ENCODE data around the gene RAB37. TPM values are rescaled to one million over a fixed set of nuclear protein-coding genes. Genes with fewer than 3 reads are reported as not detected.
A peak's percentile ranks its signal among the peaks of the same experiment; 100 is the strongest.

The RAB37 gene
- total RNA-seq, 1 experiment from 2014 or later: not detected

DNA sequence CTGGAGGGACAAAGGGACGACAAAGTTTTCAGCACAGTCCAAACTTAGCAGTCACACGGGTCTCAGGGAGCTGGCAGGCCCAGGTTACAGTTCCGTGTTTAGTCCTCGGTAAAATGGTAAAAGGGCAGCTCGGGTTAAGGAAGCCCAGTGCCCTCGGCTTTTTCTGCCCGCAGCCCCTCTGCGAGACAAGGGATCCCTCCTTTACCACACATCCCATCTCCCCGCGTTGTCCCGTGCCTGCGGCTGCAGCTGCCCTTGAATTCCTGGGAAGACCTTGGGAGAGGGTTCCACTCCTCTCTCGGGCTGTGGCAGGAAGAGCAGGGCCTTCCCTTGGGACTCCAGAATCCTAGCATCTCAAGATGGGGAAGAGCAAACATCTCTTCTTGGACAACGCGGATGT lies 7.2 kb upstream of the RAB37 start:
- Histone ChIP-seq H3K4me1 (ENCODE audit: low read length) (no peaks in the 10 kb centered on the region; the same call in 1 of the 2 replicates), H2AFZ (ENCODE audit: low read length) (no peak overlapping the region), H3K9ac (ENCODE audit: low read length) (no peak overlapping the region), H3K79me2 (ENCODE audit: low read length) (no peaks in the 10 kb centered on the region), H3K4me3 (ENCODE audit: low read length) (no peak overlapping the region), H3K27ac (ENCODE audit: low read length) (no peak overlapping the region), H3K27me3 (ENCODE audit: low read length) (no peaks in the 10 kb centered on the region), H3K9me3 (ENCODE audit: low read length) (peaks cover 3% of the 10 kb centered on the region; the same call in 1 of the 2 replicates), H4K20me1 (ENCODE audit: insufficient read depth, low read depth, low read length) (no peaks in the 10 kb centered on the region), H3K4me2 (ENCODE audit: low read depth, low read length, poor library complexity, severe bottlenecking) (no peak overlapping the region), H3K9me2 (replicated peaks; ENCODE audit: insufficient read depth, low read length) (no peaks in the 10 kb centered on the region), H3K36me3 (ENCODE audit: insufficient read depth, low read length) (no peaks in the 10 kb centered on the region)
- DNase-seq: no peak

DNA sequence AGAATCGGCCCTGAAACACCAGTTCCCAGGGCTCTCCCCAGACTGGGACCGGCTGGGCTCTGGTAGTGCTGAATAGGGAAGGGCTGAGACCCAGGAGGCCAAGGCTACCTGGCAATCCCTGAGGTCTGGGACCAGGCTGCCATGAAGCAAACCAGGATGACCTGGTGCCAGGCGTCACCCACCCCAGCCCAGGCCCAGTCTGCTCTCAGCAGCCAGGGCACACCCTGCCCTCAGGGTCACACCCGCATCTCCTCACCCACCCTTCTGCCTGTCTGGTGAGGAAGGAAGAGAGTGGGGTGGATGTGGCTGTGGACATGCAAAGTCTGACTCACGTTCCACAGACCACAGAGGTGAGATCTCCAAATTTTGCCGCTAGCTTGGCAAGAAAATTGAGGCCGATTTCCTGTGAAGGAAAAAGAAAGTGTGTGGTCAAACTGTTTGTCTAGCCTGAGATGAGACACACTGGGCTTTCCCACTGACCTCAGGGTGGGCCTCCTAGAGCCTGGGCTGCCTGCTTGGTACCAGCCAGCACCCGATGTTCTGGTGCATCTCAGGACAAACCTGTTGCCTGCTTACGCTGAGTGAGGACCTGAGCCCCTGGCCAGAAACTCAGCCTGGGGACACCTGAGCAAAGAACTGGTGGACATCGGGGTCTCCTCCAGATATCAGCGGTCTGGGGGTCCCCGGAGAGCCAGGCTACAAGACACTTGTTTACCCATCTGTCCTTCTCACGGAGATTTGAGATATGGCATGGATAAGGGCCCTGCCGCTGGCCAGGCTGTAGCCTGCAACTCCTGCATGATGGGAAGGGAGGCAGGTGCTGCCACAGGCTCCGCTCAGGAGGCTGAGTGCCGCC lies 6.3 kb upstream of the RAB37 start:
- Histone ChIP-seq H2AFZ (ENCODE audit: low read length) (no peak overlapping the region), H3K9me2 (replicated peaks; ENCODE audit: insufficient read depth, low read length) (no peaks in the 10 kb centered on the region), H3K36me3 (ENCODE audit: insufficient read depth, low read length) (no peaks in the 10 kb centered on the region), H3K27ac (ENCODE audit: low read length) (no peak overlapping the region), H3K4me3 (ENCODE audit: low read length) (no peak overlapping the region), H3K27me3 (ENCODE audit: low read length) (no peaks in the 10 kb centered on the region), H3K4me1 (ENCODE audit: low read length) (no peaks in the 10 kb centered on the region; the same call in 1 of the 2 replicates), H3K79me2 (ENCODE audit: low read length) (no peaks in the 10 kb centered on the region), H4K20me1 (ENCODE audit: insufficient read depth, low read depth, low read length) (no peaks in the 10 kb centered on the region), H3K4me2 (ENCODE audit: low read depth, low read length, poor library complexity, severe bottlenecking) (no peak overlapping the region), H3K9ac (ENCODE audit: low read length) (no peak overlapping the region), H3K9me3 (ENCODE audit: low read length) (peaks cover 3% of the 10 kb centered on the region; the same call in 1 of the 2 replicates)
- no peak for DNase-seq

DNA sequence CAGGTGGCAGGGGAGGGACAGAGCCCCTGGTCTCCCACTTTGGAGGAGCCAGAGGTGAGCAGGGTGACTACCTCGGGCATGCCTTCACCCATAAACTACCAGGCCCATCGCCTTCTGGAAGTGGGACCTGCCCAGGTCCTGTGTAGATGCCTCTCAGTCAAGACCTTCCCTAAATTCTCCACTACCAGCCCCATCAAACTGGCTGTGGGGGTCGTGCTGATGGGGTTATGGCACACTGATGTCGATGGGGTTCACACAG lies 5.8 kb upstream of the RAB37 start:
- peaks cover 2% of the 10 kb centered on the region for H3K4me1 ChIP-seq (ENCODE audit: low read length)
- H3K9me2 ChIP-seq (replicated peaks; ENCODE audit: insufficient read depth, low read length): no peaks in the 10 kb centered on the region
- H2AFZ ChIP-seq (ENCODE audit: low read length): no peak overlapping the region
- H3K4me2 ChIP-seq (ENCODE audit: low read depth, low read length, poor library complexity, severe bottlenecking): no peak overlapping the region
- no peak overlapping the region for H3K27ac ChIP-seq (ENCODE audit: low read length)
- no peaks in the 10 kb centered on the region for H3K79me2 ChIP-seq (ENCODE audit: low read length)
- H3K36me3 ChIP-seq (ENCODE audit: insufficient read depth, low read length): no peaks in the 10 kb centered on the region
- H3K27me3 ChIP-seq (ENCODE audit: low read length): no peaks in the 10 kb centered on the region
- no peak for DNase-seq
- H3K9ac ChIP-seq (ENCODE audit: low read length): no peak overlapping the region
- no peaks in the 10 kb centered on the region for H4K20me1 ChIP-seq (ENCODE audit: insufficient read depth, low read depth, low read length)
- H3K4me3 ChIP-seq (ENCODE audit: low read length): no peak overlapping the region
- peaks cover 3% of the 10 kb centered on the region; the same call in 1 of the 2 replicates for H3K9me3 ChIP-seq (ENCODE audit: low read length)

DNA sequence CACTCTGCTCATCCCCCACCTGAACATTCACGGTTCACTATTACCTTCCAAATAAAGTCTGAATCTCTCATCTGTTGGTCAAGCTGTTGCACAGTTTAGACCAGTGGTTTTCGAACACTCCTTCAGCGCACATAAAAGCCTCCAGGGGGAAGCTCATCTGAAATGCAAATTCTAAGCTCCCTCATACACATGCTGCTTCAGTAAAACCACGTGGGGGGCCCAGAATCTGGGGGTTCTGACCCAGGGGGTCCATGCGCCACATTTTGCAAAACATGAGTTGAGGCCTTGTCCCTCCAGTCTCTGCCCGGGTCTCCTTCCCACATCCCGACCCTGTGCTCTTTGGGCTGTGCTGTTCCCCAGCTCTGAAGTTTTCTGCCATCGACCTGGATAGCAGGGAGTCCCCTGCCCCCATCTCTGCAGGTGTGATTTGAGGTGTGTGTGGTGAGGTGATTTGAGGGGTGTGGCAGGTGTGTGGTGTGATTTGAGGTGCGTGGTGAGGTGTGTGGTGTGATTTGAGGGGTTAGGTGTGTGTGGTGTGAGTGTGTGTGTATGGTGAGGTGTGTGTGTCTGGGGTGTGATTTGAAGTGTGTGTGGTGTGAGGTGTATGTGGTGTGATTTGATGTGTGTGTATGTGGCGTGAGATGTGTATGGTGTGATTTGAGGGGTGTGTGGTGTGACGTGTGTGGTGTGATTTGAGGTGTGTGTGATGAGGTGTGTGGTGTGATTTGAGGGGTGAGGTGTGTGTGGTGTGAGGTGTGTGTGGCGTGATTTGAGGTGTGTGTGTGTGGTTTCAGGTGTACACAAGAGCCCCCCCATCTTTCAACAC lies 4.8 kb upstream of the RAB37 start:
- H3K27ac ChIP-seq (ENCODE audit: low read length): no peak overlapping the region
- no peak overlapping the region for H3K4me3 ChIP-seq (ENCODE audit: low read length)
- H3K9me2 ChIP-seq (replicated peaks; ENCODE audit: insufficient read depth, low read length): no peaks in the 10 kb centered on the region
- no peaks in the 10 kb centered on the region for H3K36me3 ChIP-seq (ENCODE audit: insufficient read depth, low read length)
- H3K4me1 ChIP-seq (ENCODE audit: low read length): peaks cover 11% of the 10 kb centered on the region
- H3K9ac ChIP-seq (ENCODE audit: low read length): no peak overlapping the region
- DNase-seq: no peak
- H3K9me3 ChIP-seq (ENCODE audit: low read length): peaks cover 3% of the 10 kb centered on the region; the same call in 1 of the 2 replicates
- no peaks in the 10 kb centered on the region for H4K20me1 ChIP-seq (ENCODE audit: insufficient read depth, low read depth, low read length)
- H3K27me3 ChIP-seq (ENCODE audit: low read length): peaks cover under 1% of the 10 kb centered on the region; the same call in 1 of the 2 replicates
- H3K79me2 ChIP-seq (ENCODE audit: low read length): no peaks in the 10 kb centered on the region
- no peak overlapping the region for H3K4me2 ChIP-seq (ENCODE audit: low read depth, low read length, poor library complexity, severe bottlenecking)
- no peak overlapping the region for H2AFZ ChIP-seq (ENCODE audit: low read length)

DNA sequence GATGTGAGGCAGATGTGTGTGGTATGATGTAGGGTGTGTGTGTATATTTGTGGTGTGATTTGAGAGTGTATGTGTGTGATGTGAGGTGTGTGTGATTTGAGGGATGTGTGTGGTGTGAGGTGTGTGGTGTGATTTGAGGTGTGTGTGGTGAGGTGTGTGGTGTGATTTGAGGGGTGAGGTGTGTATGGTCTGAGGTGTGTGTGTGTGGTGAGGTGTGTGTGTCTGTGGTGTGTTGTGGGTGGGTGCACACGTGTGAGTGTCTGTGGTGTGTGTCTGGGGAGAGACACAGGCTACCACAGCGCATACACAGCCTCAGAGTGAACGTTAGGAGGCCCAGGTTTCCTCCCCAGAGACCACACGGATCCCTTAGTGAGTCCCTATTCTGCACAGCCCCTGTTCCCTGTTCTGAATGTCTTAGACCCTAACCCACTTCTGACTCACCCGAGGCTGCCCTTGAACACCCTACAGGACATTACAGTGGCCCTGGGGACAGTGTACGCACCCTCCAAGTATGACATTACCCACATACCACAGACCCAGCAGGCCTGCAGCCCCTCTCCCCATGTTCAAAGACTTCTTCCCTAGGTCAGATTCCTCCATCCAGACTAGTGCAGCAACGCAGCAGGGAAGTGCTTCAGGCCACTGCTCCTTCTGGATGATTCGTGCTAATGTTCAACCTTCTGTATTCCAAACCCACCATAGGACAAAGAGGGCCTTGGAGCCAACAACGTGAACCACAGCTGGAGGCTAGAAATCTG lies 3.5 kb upstream of the RAB37 start:
- Histone ChIP-seq H3K27ac (ENCODE audit: low read length) (no peak overlapping the region), H3K9ac (ENCODE audit: low read length) (no peak overlapping the region), H3K4me2 (ENCODE audit: low read depth, low read length, poor library complexity, severe bottlenecking) (no peak overlapping the region), H3K36me3 (ENCODE audit: insufficient read depth, low read length) (no peaks in the 10 kb centered on the region), H3K9me3 (ENCODE audit: low read length) (peaks cover 3% of the 10 kb centered on the region; the same call in 1 of the 2 replicates), H2AFZ (ENCODE audit: low read length) (no peak overlapping the region), H3K27me3 (ENCODE audit: low read length) (peaks cover 2% of the 10 kb centered on the region; the same call in 1 of the 2 replicates), H3K4me3 (ENCODE audit: low read length) (no peak overlapping the region), H3K9me2 (replicated peaks; ENCODE audit: insufficient read depth, low read length) (no peaks in the 10 kb centered on the region), H3K79me2 (ENCODE audit: low read length) (no peaks in the 10 kb centered on the region), H4K20me1 (ENCODE audit: insufficient read depth, low read depth, low read length) (no peaks in the 10 kb centered on the region), H3K4me1 (ENCODE audit: low read length) (peaks cover 17% of the 10 kb centered on the region)
- DNase-seq: no peak

DNA sequence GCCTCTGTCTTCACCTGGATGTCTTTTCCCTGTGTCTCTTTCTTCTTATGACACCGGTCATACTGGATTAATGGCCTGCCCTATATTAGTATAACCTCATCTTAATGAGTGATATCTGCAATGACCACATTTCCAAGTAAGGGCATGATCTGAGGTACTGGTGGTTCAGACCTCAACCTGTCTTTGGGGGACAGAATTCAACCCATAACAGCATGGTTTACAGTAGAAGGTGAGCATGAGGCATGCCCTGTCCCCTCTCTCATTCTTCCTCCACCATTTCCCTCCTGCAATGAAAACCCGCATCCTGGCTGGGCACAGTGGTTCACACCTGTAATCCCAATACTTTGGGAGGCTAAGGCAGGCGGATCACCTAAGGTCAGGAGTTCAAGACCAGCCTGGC lies 2.8 kb upstream of the RAB37 start:
- H3K4me3 ChIP-seq (ENCODE audit: low read length): no peak overlapping the region
- H3K4me1 ChIP-seq (ENCODE audit: low read length): peaks cover 17% of the 10 kb centered on the region

DNA sequence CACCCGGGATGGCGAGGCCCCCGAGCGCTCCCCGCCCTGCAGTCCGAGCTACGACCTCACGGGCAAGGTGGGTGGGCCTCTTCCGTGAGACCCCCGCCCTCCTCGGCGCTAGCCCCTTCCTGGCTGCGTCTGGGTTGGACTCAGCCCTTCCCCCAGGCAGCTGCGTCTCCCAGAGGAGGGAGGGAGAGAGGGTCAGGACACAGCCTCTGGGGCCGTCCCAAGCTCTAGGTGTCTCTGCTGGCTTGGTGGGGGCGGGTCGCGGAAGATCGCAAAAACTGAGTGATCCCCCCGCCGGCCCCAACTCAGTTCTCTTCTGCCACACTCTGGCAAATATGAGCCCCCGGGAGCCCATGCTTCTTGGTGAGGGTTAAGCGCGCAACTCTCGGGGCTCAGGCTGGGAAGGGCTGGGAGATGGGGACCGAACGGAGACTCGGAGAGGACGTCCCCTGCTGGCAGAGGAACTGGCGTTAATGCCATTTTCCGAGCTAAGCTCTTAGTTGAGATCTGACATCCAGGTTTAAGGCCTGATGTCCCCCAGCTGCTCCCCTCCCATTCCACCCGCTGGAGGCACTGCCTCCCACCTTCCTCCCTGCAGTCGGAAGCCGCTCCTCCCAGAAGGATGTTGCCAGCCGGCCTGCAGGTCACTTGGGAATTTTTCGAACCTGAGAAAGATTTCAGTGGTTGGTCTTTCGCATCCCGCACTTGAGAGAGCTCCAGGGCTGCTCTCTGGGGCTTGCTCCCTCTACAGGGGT lies 419 bp downstream of the RAB37 start:
- Histone ChIP-seq H3K27ac (ENCODE audit: low read length) (no peak overlapping the region), H3K9me3 (ENCODE audit: low read length) (no peaks in the 10 kb centered on the region; the same call in 1 of the 2 replicates), H3K9ac (ENCODE audit: low read length) (no peak overlapping the region), H4K20me1 (ENCODE audit: insufficient read depth, low read depth, low read length) (no peaks in the 10 kb centered on the region), H3K4me1 (ENCODE audit: low read length) (peaks cover 23% of the 10 kb centered on the region), H3K9me2 (replicated peaks; ENCODE audit: insufficient read depth, low read length) (no peaks in the 10 kb centered on the region), H3K36me3 (ENCODE audit: insufficient read depth, low read length) (no peaks in the 10 kb centered on the region), H3K79me2 (ENCODE audit: low read length) (no peaks in the 10 kb centered on the region), H3K4me2 (ENCODE audit: low read depth, low read length, poor library complexity, severe bottlenecking) (peak overlapping the region; percentile 61), H3K4me3 (ENCODE audit: low read length) (peak overlapping the region; percentile 58; the same call in 1 of the 2 replicates), H2AFZ (ENCODE audit: low read length) (no peak overlapping the region), H3K27me3 (ENCODE audit: low read length) (peaks cover 2% of the 10 kb centered on the region; the same call in 1 of the 2 replicates)
- peak; percentile 75 for DNase-seq

More for the DNA sequence above, 2.8 kb upstream of the RAB37 start:
- Histone ChIP-seq H3K9me2 (replicated peaks; ENCODE audit: insufficient read depth, low read length) (no peaks in the 10 kb centered on the region), H3K9me3 (ENCODE audit: low read length) (no peaks in the 10 kb centered on the region; the same call in 1 of the 2 replicates), H2AFZ (ENCODE audit: low read length) (no peak overlapping the region), H3K27me3 (ENCODE audit: low read length) (peaks cover 2% of the 10 kb centered on the region; the same call in 1 of the 2 replicates), H3K27ac (ENCODE audit: low read length) (no peak overlapping the region), H3K36me3 (ENCODE audit: insufficient read depth, low read length) (no peaks in the 10 kb centered on the region), H3K4me2 (ENCODE audit: low read depth, low read length, poor library complexity, severe bottlenecking) (no peak overlapping the region), H3K9ac (ENCODE audit: low read length) (no peak overlapping the region), H4K20me1 (ENCODE audit: insufficient read depth, low read depth, low read length) (no peaks in the 10 kb centered on the region), H3K79me2 (ENCODE audit: low read length) (no peaks in the 10 kb centered on the region)
- DNase-seq: no peak

Measured in Karpas-422 (cell line).